Activated naive CD8-positive, alpha-beta T cell treated with anti-CD3 and anti-CD28 coated beads, Interleukin-2, amount 10 ng/mL, durations not matched to agents 7 days and 5 days (primary cell): ENCODE measurements around the gene FARP2. TPM values are rescaled to one million over a fixed set of nuclear protein-coding genes. Genes with fewer than 3 reads are reported as not detected.

Experiments used
- ATAC-seq: fragments of 150-1000 bp; cut with Tn5 transposase; one replicate; pipeline ENCODE4 v1.10.0; 2021; ENCODE audit warnings: low read depth, moderate library complexity
- POLR2A ChIA-PET: fragments of 350-600 bp; sonication (Branson Sonifier 250); formaldehyde crosslinking; loops from one replicate; lab custom pipeline; 2021; ENCODE audit warnings: antibody characterized with exemption; lab: Charles Lee
- DNase-seq: peaks from one replicate; pipeline ENCODE4 v3.0.0; 2021
- H3K27ac Mint-ChIP-seq: one replicate; pipeline ENCODE4 v1.8.0; 2022; ENCODE audit warnings: mild to moderate bottlenecking, mixed read lengths
- H3K27me3 Mint-ChIP-seq: one replicate; pipeline ENCODE4 v1.8.0; 2022; ENCODE audit warnings: mild to moderate bottlenecking, moderate library complexity, mixed read lengths
- H3K36me3 Mint-ChIP-seq: one replicate; pipeline ENCODE4 v1.8.0; 2021; ENCODE audit warnings: mild to moderate bottlenecking, mixed read lengths
- H3K4me1 Mint-ChIP-seq: one replicate; pipeline ENCODE4 v1.8.0; 2021; ENCODE audit warnings: mixed read lengths
- H3K4me3 Mint-ChIP-seq: one replicate; pipeline ENCODE4 v1.8.0; 2022; ENCODE audit warnings: mild to moderate bottlenecking, moderate library complexity, mixed read lengths
- H3K9me3 Mint-ChIP-seq: one replicate; pipeline ENCODE4 v1.8.0; 2021; ENCODE audit warnings: mixed read lengths
- total RNA-seq, 2 experiments: library from RNA; stranded (reverse); gene quantifications; one replicate each; pipeline ENCODE4 v1.2.3, GENCODE V29; 2021

The FARP2 gene
- total RNA-seq, 2 experiments from 2014 or later, result 17.7 to 18.3 TPM

DNA sequence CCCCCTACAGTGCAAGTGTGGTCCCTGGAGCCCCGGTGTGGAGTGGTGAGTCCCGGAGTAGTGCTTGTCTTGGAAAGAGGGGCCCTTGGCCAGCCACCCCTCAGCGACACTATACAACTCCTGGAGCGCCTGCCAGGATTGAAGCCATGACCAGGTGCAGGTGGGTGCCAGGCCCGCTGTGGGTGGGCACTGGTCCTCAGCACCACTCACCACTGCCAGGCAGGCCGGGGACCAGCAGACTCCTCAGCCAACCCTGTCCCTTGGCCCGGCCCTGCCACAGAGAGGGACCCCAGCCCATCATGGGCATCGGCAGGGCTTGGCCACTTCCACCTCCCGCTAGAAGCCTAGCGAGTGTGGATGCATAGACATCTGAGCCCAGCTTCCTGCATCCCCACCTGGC, 110.1 kb downstream of the FARP2 start:
- peaks cover 9% of the 10 kb centered on the region for H3K27me3 Mint-ChIP-seq
- no peak overlapping the region for H3K27ac Mint-ChIP-seq
- ATAC-seq (no peak), DNase-seq (no peak)
- peaks cover 2% of the 10 kb centered on the region for H3K4me1 Mint-ChIP-seq
- H3K9me3 Mint-ChIP-seq, result no peaks in the 10 kb centered on the region
- no peaks in the 10 kb centered on the region for H3K36me3 Mint-ChIP-seq
- POLR2A ChIA-PET, result no interaction called here
- H3K4me3 Mint-ChIP-seq, result no peak overlapping the region

DNA sequence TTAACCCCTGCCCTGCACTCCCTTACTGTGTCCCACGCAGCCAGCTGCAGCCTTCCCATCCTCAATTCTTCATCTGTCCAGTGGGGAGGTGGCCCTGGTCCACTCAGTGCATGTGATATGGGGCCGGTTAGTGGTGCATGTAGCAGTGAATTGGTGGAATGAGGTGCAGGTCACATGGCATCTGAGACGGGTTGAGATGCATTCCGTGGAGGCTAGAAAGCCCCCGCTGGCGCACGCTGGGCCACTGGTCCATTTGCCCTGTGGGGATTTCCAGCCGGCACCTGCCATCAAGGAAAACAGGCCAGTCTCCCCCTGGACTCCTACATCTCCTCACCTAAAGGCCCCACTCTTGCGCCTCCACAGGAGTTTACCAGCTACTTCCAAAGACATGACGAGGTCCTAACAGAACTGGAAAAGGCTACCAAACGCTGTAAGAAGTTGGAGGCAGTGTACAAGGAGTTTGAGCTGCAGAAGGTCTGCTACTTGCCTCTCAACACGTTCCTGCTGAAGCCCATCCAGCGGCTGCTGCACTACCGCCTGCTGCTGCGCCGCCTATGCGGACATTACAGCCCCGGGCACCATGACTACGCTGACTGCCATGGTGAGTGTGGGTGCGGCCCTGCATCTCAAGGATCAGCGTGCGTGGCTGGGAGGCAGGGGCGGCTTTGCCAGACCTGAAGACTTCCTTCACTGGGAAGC, 111.8 kb downstream of the FARP2 start:
- no peak for DNase-seq
- Mint-ChIP-seq H3K4me3 (no peak overlapping the region), H3K27me3 (peaks cover 15% of the 10 kb centered on the region), H3K36me3 (no peaks in the 10 kb centered on the region), H3K4me1 (peaks cover 2% of the 10 kb centered on the region), H3K27ac (no peak overlapping the region), H3K9me3 (no peaks in the 10 kb centered on the region)
- ATAC-seq, result no peak
- POLR2A ChIA-PET, result interaction anchor here (0.8 kb wide), 1 partner anchor 150 kb away, joined by 3 read pairs; no protein-coding TSS in a partner anchor

DNA sequence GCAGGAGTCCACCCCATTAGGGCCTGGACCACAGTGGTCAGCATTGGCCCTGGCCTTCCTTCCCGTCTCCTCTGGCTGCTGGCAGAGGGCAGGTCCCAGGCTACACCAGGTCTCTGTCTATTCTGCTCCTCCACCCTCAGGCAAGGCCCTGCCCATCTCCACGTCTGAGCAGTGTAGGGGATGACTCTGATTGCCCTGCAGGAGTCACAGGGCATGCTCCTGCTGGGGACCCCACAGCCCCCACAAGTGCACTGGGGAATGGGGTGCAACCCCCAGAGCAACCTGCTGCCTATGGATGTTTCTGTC, 112.3 kb downstream of the FARP2 start:
- H3K27me3 Mint-ChIP-seq, result peaks cover 18% of the 10 kb centered on the region
- H3K36me3 Mint-ChIP-seq, result no peaks in the 10 kb centered on the region
- H3K4me3 Mint-ChIP-seq, result no peak overlapping the region
- POLR2A ChIA-PET, result no interaction called here
- ATAC-seq, result no peak
- no peak overlapping the region for H3K27ac Mint-ChIP-seq
- peaks cover 2% of the 10 kb centered on the region for H3K4me1 Mint-ChIP-seq
- no peaks in the 10 kb centered on the region for H3K9me3 Mint-ChIP-seq
- no peak for DNase-seq

DNA sequence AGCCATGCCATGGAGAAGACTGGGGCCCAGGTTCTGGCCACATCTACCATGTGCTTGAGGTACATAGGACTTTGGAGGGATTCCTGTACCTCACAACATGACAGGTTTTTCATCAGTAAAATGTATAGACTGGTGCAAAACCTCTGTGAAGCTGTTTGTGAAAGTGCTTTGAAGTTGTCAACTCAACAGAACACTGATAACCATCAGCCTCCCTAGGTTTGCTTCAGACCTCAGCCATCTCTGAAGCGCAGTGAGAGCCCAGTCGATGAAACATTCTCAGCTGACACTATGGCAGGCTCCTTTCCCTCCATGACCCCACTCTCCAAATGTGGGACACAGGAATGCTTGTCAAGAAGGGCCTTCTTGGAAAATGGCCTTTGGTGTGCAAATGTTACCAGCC, 113.7 kb downstream of the FARP2 start:
- no peak overlapping the region for H3K27ac Mint-ChIP-seq
- no peaks in the 10 kb centered on the region for H3K36me3 Mint-ChIP-seq
- DNase-seq (no peak), ATAC-seq (peak; percentile 37)
- peaks cover 18% of the 10 kb centered on the region for H3K27me3 Mint-ChIP-seq
- POLR2A ChIA-PET, result no interaction called here
- no peaks in the 10 kb centered on the region for H3K9me3 Mint-ChIP-seq
- H3K4me1 Mint-ChIP-seq, result peaks cover 2% of the 10 kb centered on the region
- H3K4me3 Mint-ChIP-seq, result no peak overlapping the region

DNA sequence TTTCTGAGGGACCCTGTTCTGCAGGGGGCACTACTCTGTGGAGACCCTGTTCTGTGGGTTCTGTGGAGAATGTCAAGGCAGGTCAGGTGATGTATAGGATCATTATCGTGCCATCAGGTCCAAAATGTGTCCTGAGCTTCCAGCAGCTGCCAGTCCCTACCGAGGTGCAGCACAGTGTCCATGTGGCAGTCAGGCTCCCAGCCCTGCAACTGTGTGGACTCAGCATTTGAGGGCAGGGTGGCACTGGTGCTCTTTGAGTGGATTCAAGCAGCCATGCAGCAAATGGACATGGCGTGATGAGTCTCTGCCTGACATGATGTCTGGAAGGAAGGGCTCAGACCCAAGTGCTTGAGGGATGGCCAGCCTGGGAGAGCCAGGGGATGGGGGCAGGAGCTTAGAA, 117.3 kb downstream of the FARP2 start:
- no peak for ATAC-seq
- no peak for DNase-seq
- Mint-ChIP-seq H3K27me3 (peaks cover 16% of the 10 kb centered on the region), H3K4me1 (peaks cover 2% of the 10 kb centered on the region), H3K9me3 (no peaks in the 10 kb centered on the region), H3K27ac (no peak overlapping the region), H3K4me3 (no peak overlapping the region), H3K36me3 (no peaks in the 10 kb centered on the region)
- POLR2A ChIA-PET, result no interaction called here

DNA sequence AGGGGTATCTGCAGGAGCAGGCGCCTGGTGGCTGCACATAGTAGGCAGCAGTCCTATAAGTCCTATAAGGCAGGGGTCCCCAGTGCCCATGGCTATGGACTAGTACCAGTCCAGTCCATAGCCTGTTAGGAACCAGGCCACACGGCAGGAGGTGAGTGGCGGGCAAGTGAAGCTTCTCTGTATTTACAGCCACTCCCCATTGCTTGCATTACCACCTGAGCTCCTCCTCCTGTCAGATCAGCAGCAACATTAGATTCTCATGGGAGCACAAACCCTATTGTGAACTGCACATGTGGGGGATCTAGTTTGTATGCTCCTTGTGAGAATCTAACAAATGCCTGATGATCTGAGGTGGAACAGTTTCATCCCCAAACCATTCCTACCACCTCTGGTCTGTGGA, 119.2 kb downstream of the FARP2 start:
- POLR2A ChIA-PET, result no interaction called here
- DNase-seq (no peak), ATAC-seq (no peak)
- no peaks in the 10 kb centered on the region for H3K9me3 Mint-ChIP-seq
- H3K4me1 Mint-ChIP-seq, result peaks cover under 1% of the 10 kb centered on the region
- H3K36me3 Mint-ChIP-seq, result no peaks in the 10 kb centered on the region
- no peak overlapping the region for H3K27ac Mint-ChIP-seq
- H3K4me3 Mint-ChIP-seq, result no peak overlapping the region
- H3K27me3 Mint-ChIP-seq, result peaks cover 16% of the 10 kb centered on the region

DNA sequence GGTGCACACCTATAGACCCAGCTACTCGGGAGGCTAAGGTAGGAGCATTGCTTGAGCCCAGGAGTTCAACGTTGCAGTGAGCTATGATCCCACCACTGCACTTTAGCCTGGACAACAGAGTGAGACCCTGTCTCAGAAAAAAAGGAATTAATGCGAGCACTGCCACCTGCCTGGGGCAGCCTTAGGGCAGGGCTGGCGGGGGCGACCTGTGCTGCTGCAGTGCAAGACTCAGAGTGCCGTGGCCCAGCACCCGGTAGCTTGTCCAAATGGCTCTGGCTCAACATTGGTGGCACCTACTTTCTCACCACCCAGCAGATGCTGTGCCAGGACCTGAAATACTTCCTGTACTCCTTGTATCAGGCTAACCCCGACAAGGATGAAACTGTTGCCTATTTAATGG, 122.1 kb downstream of the FARP2 start:
- H3K4me3 Mint-ChIP-seq, result no peak overlapping the region
- POLR2A ChIA-PET, result no interaction called here
- DNase-seq (no peak), ATAC-seq (no peak)
- H3K4me1 Mint-ChIP-seq, result no peaks in the 10 kb centered on the region
- no peak overlapping the region for H3K27ac Mint-ChIP-seq
- no peaks in the 10 kb centered on the region for H3K9me3 Mint-ChIP-seq
- peaks cover 4% of the 10 kb centered on the region for H3K27me3 Mint-ChIP-seq
- H3K36me3 Mint-ChIP-seq, result no peaks in the 10 kb centered on the region

DNA sequence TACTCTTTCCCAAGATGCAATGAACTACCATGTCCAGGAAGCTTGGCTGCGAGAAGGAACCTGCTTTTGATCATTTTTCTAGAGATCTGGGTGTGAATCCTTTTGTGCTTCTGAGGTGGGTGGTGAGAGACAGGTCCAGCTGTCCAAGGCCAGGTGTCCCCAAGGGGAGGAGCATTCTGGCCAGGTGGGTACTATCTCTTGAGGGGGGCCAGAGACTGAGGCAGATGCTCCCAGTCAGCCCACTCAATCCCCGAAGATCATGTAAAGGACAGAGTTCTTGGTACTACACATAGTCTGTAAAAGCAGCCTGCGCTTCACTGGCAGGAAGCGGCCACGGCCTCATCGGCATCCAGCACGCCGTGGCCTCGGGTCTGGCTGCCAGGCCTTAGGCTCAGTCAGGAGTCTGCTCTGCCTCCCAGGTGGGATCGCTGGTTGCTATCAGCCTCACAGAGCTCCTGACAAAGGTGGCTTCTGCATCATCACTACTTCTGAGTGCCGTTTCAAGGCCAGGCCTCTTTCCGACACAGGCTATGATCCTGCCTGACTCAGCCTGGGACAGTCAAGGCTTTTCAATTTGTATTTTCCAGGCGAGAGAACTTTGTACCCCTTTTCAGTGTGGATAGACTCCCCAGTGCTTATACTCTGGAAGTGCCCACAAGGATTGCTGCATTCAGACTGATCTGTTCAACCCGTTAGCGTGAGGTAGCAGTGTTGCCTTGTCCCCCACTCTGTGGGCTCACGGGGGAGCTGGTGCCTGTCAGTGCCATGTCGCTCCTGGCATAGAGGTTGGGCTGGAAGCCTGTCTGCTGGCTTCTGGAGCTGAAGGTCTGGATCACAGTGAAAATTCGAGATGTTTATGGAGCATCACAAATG, 123.2 kb downstream of the FARP2 start:
- H3K4me1 Mint-ChIP-seq, result no peaks in the 10 kb centered on the region
- H3K4me3 Mint-ChIP-seq, result no peak overlapping the region
- POLR2A ChIA-PET, result no interaction called here
- H3K27me3 Mint-ChIP-seq, result peaks cover 3% of the 10 kb centered on the region
- H3K9me3 Mint-ChIP-seq, result no peaks in the 10 kb centered on the region
- no peak for ATAC-seq
- DNase-seq, result no peak
- no peaks in the 10 kb centered on the region for H3K36me3 Mint-ChIP-seq
- no peak overlapping the region for H3K27ac Mint-ChIP-seq

DNA sequence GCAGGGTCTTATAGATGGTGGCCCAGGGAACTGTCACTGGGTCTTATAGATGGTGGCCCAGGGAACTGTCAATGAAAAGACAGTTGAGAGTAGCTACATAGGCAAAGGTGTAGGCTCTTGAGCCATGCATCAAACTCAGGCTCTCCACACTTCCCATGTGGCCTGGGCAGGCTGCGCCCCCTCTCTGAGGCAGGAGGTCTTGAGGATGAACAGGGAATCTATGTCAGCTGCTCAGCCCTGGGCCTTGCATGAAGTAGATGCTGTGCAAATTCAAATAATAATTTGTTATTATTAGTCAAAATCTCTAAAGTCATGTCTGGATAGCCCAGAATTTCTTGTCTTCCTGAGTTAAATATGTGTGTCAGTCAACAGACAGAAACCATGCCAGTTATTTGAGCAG, 125.6 kb downstream of the FARP2 start:
- no peak for DNase-seq
- Mint-ChIP-seq H3K27me3 (peaks cover 3% of the 10 kb centered on the region), H3K36me3 (no peaks in the 10 kb centered on the region), H3K27ac (no peak overlapping the region), H3K9me3 (no peaks in the 10 kb centered on the region), H3K4me1 (no peaks in the 10 kb centered on the region), H3K4me3 (no peak overlapping the region)
- no peak for ATAC-seq
- POLR2A ChIA-PET, result no interaction called here

DNA sequence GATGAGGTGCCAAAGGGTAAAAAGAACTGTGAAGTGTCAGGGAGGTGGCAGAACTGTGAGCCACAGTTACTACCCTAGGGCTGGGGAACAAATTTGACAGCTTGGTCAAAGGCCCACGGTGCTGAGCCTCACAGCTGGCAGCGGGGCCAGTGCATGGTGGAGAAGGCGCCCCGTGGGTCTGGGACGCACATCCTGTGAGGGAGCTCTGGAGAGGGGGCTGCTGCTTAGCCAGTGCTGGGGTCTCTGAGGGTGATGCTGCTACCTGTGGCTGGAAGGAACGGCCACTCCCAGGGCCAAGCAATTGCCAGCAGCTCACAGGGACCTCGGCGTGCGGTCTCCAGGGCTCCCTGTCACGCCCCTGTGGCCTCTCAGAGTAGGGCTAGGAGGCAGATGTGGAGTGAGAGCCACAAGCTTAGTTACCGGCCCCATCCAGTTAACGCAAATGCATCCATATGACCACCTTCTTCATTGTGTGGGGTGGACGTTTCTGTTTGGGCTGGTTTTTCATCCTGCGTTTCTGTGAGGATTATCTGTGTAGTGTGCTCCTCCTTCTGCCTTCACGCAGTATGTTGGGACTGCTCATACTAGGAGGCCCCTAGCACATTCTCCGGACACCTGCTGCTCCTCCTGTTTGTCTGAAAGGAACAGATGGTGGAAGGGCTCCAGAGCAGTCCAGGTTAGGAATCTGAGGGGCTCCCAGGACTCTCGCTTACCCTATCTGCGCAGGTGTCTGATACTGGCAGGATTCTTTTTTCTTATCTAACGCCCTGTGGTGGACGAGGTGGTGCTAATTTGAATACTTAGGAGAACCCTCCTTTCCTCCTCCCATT, 126.3 kb downstream of the FARP2 start:
- Mint-ChIP-seq H3K4me1 (no peaks in the 10 kb centered on the region), H3K27me3 (peaks cover 3% of the 10 kb centered on the region), H3K4me3 (no peak overlapping the region), H3K27ac (no peak overlapping the region), H3K36me3 (no peaks in the 10 kb centered on the region), H3K9me3 (no peaks in the 10 kb centered on the region)
- no peak for DNase-seq
- no peak for ATAC-seq
- POLR2A ChIA-PET, result interaction anchor here (0.6 kb wide), 1 partner anchor 205 kb away, joined by 3 read pairs; no protein-coding TSS in a partner anchor

DNA sequence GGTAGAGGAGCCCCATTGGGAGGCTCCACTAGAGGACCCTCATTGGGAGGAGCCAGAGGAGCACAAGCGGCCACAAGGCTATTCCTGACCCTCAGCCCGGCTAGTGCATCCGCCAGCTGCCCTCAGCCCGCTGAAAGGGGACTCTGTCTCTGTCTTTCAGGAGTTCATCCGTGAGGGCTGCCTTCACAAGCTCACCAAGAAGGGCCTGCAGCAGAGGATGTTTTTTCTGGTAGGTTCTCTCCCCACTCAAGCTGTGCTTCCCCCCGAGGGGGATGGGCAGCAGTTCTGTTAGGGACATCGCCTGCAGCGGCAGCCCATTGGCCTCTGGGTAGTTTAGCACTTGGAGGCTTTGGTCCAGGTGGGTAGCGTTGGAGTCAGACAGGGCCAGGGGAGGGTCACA, 127.2 kb downstream of the FARP2 start:
- H3K4me3 Mint-ChIP-seq, result no peak overlapping the region
- no peak for ATAC-seq

DNA sequence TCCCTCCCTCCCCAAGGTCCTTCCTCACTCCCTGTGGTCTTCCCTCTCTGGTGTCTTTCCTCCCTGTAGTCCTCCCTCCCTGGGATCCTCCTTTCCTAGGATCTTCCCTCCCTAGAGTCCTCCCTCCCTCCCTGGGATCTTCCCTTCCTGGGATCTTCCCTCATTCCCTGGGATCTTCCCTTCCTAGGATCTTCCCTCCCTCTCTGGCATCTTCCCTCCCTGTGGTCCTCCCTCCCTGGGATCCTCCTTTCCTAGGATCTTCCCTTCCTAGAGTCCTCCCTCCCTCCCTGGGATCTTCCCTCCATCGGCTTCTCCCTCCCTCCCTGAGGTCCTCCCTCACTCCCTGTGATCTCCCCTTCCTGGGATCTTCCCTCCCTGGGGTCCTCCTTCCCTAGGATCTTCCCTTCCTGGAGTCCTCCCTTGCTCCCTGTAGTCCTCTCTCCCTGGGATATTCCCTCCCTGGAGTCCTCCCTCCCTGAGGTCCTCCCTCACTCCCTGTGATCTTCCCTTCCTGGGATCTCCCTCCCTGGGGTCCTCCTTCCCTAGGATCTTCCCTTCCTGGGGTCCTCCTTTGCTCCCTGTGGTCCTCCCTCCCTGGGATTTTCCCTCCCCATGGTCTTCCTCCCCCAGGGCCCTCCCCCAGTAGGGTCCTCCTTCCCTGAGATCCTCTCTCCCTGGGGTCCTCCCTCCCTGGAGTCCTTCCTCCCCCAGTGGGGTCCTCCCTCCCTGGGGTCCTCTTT, 129.3 kb downstream of the FARP2 start:
- Mint-ChIP-seq H3K4me3 (no peak overlapping the region), H3K36me3 (no peaks in the 10 kb centered on the region), H3K27ac (no peak overlapping the region), H3K9me3 (no peaks in the 10 kb centered on the region), H3K4me1 (no peaks in the 10 kb centered on the region), H3K27me3 (peaks cover 3% of the 10 kb centered on the region)
- POLR2A ChIA-PET, result no interaction called here
- no peak for DNase-seq
- ATAC-seq, result no peak

More for the DNA sequence above, 127.2 kb downstream of the FARP2 start:
- no peaks in the 10 kb centered on the region for H3K9me3 Mint-ChIP-seq
- POLR2A ChIA-PET, result no interaction called here
- no peak for DNase-seq
- peaks cover 3% of the 10 kb centered on the region for H3K27me3 Mint-ChIP-seq
- no peak overlapping the region for H3K27ac Mint-ChIP-seq
- no peaks in the 10 kb centered on the region for H3K4me1 Mint-ChIP-seq
- H3K36me3 Mint-ChIP-seq, result no peaks in the 10 kb centered on the region

DNA sequence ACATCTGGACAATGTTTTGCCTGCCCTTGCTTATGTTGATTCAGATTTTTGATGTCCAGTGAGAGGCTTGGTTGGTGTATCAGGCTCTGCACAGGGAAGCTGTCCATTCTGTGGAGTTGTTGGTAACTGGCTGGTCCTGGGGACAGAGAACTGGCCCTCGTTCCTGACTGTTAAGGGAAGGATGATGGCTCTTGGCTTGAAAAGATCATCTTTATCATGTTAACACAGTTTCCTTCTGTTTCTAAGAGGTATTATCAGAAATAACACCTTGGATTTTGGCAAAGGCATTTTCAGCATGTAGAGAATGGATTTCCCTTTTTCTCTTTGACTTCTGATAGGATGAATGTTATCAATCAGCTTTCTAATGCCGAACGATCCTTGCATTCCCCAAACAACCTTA, 133.0 kb downstream of the FARP2 start:
- no peaks in the 10 kb centered on the region for H3K9me3 Mint-ChIP-seq
- H3K27ac Mint-ChIP-seq, result no peak overlapping the region
- ATAC-seq (no peak), DNase-seq (no peak)
- no peak overlapping the region for H3K4me3 Mint-ChIP-seq
- H3K4me1 Mint-ChIP-seq, result no peaks in the 10 kb centered on the region
- no peaks in the 10 kb centered on the region for H3K36me3 Mint-ChIP-seq
- POLR2A ChIA-PET, result no interaction called here
- H3K27me3 Mint-ChIP-seq, result no peaks in the 10 kb centered on the region
